A204.1 (cell line): Measurements from ENCODE around the gene DIP2C.
"Not testable (repeated sequence)": the region's sequence is repeated elsewhere in the genome, so short reads cannot be mapped to it uniquely, and the experiment has no call there.

Experiments
- FAIRE-seq: peaks from 2 replicates; lab custom pipeline; 2012; peaks lifted over from hg19 to GRCh38; lab: Jason Lieb, UNC

Gene DIP2C

DNA sequence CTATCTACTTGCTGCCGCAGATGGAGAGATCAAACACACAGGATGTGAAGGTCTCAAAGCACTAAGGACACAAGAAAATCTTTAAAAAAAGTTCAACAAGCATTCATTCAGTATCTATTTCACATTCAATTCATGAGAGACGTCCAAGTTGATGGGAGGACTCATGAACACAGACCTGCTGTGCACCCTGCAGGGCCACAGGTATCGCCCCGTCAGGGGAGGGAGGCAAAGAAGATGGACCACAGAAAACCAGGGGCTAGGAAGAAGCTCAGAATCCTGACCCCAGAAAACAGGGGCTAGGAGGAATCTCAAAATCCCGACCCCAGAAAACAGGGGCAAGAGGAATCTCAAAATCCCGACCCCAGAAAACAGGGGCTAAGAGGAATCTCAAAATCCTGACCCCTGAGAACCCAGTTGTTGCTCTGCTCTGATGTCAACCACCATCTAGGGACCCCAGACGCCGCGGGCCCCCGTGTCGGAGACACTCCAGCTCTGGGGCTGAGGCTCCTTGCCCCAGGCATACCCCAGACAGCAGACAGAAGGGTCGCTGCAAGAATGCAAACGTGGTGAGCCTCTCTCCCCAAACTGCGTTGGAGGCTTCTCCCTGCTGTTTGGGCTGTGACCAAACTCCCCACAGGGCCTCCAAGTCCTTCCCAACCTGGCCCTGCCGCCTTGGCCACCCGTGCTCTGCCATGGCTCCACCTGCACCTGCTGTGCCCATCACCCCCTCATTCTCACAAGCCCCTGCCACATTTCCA lies 197.6 kb downstream of the DIP2C start:
- FAIRE-seq, result no peak

DNA sequence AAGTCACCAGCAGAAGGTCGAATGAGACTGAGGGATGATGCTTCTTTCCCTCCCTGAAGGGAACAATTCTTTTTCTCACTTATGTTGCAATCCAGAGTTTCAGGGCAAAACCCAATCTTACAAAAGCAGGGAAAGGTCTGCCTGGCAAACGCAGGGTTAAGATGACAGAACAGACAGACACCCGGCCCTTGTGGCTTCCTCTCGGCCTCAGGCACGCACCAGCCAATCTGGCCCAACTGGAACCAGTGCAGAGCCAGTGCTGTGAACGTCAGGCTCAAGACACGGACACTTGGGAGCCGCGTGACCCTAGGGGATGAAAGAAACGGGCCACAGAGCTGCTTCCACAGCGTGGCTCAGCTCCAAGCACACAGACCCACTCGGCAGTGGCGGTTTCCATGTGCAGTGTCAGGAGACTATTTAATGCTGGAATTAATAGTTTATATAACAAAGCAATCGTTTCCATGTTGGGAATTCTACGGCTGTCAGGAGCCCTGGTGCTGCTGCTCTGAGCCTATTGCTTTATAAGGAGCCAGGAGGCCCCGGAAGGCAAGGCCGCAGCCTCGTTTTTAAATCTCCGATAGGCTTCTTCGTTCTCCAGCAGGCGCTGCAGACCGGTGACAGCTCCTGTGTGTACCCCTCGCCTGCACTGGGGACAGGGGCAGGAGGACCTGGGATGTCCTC lies 198.4 kb downstream of the DIP2C start:
- no peak for FAIRE-seq

DNA sequence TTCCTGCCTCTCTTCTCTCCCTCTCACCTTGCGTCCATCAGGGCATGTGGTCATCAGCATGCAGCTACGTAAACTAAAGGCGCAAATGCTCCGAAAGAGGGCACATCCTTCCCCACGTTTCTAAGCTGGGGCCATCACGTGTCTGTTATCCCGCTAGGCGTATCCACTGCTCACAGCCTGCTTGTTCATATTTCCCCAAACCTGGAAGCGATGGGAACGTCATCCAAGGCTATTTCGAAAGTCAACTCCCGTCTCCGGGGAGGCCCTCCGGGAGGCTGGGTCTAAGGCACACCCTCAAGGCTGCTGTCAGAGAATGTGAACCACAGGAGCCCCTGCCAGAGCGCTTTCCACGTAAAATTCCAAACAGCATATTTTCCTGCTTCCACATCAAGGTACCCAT lies 199.2 kb downstream of the DIP2C start:
- no peak for FAIRE-seq

DNA sequence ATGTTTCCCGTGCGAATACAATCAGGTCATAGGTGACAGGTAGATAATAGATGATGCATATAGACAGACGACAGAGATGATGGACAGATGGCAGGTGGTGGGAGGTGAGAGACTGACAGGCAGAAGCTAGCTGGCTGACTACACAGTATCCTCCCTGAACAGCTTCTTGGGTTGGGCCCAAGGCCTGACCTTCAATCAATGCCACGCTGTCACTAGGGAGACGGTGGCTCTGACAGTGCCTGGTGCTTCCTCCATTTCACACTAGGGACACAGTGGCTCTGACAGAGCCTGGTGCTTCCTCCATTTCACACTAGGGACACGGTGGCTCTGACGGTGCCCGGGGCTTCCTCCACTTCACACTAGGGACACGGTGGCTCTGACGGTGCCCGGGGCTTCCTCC lies 200.1 kb downstream of the DIP2C start:
- FAIRE-seq, result no peak

DNA sequence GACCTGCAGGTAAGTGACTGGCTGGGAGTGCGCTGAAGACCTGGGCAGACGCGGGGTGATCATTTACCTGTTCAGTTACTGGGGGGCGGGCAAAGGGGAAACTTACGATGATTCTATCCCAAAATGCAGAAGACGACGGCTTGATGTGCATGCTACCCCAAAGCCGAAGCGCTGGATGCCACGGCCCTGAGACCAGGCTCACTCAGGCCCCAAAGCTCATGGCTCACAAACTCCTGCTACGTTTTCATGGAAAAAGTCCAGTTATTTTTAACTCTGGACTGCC lies 200.6 kb downstream of the DIP2C start:
- no peak for FAIRE-seq

DNA sequence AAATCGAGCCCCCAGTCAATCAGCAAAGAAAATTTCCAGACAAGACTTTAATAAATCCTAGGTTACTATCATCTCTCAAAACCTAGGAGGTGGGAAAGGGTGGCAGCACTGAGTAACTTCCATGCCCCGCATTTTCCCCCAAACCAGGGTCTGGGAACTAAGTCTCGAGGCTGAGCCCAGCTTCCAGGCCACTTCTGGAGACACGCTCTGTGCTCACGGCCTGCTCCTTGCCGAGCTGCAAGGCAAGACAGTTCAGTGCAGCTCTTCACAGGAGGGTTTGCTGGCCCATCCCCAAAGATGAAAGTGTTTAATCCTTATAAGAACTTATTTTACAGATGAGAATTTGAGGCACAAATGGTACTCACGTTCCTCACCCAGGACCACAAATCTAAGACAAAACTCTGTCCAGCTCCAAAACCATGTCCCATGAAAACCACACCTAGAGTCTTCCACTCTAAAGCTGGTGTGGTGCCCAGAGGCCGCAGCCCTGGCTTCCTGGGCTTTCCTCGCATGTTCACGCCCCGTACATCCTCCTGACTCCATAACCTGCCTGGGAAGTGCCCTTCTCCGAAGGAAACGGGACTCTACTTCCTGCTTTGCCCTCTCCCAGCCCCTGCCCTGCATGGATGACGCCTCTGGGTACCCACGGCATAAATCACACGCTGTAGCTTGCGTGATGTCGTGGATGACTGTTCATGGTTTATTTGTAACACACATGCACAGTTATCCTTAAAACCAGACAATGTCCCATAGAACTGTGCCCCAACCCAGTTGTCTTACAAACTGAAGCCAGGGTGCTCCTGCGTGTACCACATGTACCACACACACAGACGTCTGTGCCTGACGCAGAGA lies 201.2 kb downstream of the DIP2C start:
- FAIRE-seq, result no peak

DNA sequence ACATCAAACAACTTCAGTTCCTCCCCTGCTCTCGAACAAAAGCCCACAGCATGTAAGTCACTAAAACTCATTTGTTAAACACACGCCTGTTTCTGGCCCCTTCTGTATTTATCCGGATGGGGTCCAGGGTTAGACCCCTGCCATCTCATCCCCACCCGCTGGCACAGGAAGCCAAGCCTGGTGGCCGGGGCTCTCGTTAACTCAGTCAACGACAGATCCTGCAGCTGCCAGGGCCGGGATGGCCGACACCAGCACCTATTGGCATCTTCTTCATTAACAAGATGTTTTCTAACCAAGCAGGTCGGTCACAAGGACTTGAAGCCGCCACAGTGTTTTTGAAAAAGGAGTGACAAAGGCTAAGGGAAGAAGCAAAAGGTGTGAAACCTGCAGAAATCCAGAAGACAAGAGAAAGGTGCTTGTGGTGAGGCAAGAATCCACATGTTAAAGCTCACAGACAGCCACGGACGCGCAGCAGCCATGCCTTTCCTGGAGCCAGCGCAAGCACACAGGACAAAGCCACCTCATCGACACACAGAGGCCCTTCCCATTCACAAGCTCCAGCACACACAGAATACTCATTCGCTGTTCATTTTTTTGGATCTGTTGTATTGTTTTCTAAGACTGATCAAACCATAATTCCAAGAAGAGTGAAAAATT lies 202.7 kb downstream of the DIP2C start:
- FAIRE-seq, result no peak

DNA sequence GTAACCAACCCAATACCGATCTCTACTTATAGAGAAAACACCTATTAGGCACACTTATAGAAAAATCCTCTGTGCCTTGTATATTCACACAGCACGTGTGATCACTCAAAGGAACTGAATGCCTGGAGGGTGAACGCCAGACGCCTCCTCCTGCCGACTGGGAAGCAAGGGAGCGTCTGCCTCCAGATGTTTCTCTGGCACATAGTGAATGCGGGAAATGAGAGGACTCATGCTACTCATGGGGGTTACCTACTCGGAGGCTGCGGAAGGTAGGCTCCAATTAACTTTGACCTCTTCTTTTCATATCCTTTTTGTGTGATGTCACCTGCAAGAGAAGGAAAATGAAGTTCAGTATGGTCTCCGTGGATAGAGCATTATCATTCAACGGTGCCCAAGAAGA lies 203.3 kb downstream of the DIP2C start:
- FAIRE-seq, result no peak

DNA sequence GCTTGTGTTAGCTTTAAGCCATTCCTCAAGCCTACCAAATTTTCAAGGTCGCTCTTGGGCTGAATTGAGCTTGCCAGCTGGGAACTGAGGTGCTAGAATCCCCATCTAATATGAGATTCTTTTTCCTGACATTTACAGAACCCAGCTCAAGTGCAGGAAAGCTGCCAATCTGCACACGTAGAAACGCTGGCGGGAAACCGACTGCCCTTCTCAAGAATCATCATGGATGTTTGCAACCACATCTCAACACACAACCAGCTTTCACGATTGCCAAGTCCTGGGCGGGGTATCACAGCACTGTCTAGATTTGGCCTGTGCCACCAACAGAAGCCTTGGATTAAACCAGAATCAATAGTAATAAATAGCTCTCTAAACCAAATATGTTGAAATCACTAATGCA lies 203.7 kb downstream of the DIP2C start:
- no peak for FAIRE-seq

DNA sequence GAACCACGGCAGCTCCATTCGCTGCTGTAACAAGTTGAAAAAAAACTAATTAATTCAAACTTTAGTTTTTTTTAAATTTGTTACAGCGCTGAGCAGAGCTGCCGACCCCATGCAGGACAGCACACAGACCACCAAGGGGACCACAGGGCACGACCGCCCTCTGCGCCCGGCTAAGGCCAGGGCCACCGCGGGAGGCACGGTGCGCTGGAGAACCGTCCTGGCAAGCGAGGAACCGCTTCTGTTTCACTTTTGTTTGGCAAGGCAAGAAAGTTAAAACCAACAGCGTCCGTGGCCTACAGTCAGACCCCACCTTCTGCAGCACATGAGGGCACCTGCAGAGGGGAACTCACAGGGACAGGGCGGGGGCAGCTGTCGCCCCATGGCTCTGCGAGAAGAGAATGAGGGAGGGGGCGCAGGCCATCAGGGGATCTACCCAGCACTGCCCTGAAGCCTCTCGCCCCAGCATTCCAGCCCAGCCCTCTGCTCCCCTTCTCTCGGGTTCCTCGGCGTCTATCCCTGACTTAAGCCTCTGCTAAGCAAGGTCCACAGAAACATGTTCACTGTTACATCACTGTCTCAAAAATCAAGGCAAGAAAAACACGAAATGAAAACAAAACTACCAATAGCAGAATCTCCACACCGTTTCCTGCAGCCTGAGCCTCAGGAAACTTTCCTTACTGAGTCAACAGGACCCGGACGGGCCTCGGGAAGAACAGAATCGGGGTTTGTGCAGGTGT lies 204.4 kb downstream of the DIP2C start:
- FAIRE-seq, result no peak

DNA sequence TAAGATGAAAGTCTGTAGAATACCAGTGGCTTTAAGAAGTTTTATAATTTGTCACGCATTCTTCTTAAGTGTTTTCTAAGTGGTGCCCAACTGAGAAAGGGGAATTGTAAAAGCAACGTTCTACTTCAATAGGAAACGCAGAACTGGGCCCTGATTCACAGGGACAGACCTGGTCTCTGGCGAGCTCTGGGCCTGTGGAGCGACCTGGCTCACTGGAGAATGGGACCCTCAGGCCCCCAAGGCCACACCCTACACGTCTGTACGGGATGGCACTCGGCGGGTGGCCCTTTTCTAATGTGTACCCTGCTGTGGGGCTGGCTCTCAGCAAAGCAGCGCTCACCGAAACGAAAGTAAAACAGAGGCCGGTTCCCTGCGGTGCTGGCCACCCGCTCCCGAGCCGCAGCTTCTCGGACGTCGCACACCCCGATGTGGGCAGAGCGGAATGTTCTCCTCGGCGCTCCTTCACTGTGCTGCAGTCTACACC lies 205.0 kb downstream of the DIP2C start:
- no peak for FAIRE-seq

DNA sequence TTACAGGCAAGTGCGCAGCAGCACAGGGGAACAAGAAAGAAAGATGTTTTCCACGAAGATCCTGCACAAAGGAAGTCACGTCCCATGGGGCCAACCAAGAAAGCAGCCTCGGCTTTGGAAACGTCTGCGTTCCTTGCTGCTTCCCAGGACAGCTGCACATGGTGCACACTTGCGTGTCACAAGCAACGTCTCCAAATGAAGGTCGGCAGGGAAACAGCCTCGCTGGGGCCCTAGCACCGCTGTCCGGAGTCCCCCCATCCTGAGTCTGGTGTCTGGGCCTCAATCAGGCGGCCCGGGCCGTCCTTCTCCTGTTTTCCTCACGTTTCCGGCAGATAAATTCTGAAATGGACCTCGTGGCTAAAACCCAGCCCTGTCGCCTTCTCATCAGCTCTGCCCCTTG lies 206.2 kb downstream of the DIP2C start:
- FAIRE-seq, result no peak

DNA sequence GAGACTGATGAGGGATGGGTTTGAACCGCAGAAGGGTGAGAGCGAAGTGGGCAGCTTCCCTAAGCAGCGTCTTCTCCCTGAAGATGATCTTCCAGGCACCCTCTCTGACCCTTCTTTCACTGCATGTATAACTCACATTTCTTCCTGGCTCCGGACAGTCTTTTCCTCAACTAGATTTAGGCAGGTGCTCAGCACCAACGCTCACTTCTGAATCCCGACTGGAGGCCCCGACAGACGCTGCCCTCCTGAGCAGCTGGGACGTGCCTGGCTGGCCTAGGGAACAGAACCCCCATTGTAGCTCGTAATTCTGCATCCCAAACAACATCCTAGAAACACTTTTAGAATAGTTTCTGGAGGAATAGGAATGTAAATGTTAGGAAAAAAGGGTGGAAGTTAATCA lies 206.6 kb downstream of the DIP2C start:
- no peak for FAIRE-seq

DNA sequence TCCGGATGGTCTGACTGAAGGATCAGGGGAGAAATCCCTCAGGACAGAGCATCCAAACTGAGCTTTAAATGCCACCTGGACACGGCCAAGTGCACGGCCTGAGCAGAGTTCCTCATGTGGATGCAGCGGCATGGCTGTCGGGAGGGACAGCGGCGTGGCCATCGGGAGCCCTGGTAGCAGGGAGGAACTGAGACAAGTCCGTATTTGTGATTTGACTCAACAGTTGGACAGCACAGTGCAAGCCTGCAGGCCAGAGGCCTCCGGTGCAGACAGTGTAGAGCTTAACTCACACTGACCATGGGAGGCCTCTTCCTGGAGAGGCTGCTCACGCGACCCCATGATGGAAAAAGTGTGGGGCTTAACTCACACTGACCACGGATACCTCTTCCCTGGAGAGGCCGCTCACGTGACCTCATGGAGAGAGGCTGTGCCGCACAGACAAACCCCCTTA lies 207.4 kb downstream of the DIP2C start:
- no peak for FAIRE-seq

DNA sequence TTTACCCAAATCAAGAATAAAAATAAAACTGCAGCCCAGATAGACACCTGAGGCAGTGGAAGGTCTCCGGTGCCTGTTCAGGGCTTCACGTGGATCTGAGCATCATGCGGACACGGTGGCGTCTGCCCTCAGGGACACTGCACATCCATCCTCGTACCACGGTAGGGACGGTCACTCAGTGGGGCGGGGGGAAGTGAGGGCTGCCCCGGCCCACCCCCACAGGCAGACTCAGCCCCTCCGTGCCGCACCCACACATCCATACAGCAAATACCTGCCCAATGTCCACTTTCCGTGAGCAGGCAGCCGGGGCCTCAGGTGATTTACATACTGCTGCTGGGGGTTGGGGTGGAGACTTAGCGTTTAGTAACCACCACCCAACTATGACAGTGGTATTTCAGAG lies 207.8 kb downstream of the DIP2C start:
- FAIRE-seq, result no peak

DNA sequence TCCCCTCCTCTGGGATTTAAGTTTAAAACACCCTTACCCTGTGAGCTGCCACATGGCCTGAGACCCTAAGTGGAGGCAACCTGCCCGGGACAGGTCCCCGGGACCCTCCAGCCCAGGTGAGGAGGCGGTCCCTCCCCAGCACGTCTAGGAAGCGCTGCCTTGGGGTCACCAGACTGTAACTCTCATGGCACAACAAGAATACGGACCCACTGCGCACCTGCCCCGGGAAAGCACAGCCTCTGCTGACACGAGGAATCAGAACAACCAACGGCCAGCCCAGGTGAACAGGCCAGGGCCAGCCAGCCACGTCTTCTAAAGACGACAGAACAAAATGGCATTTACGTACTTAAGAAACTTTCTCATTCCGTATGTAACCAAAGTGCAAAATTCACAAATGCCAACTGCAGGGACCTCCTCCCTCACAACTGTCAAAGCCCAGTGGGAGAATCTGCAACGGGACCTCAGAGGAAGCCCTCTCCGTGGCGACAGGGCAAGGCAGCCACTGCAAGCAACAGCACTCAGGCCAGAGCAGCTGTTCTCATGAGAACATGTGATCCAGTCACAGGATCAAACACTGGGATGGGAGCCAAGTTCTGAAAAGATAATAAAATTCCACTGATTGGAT lies 208.4 kb downstream of the DIP2C start:
- no peak for FAIRE-seq

DNA sequence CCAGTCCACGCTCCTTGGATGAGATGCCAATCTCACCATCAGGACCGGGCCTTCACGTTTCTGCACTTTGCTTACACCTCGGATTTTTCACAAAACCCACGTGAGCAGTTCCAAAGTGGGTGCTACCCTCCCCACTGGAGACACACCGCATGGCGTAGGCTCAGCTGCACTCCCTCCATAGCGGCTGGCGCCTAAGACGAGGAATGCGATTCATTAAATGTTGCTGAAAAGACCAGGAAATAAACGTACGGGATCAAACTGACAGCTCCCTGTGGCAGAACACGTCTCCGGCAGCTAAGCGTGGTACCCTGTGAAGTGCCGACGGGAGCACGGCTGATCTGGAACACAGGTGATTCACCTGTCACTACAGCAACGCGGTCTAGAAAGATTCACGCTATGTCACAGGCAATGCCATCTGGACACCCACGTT lies 209.0 kb downstream of the DIP2C start:
- FAIRE-seq, result no peak

DNA sequence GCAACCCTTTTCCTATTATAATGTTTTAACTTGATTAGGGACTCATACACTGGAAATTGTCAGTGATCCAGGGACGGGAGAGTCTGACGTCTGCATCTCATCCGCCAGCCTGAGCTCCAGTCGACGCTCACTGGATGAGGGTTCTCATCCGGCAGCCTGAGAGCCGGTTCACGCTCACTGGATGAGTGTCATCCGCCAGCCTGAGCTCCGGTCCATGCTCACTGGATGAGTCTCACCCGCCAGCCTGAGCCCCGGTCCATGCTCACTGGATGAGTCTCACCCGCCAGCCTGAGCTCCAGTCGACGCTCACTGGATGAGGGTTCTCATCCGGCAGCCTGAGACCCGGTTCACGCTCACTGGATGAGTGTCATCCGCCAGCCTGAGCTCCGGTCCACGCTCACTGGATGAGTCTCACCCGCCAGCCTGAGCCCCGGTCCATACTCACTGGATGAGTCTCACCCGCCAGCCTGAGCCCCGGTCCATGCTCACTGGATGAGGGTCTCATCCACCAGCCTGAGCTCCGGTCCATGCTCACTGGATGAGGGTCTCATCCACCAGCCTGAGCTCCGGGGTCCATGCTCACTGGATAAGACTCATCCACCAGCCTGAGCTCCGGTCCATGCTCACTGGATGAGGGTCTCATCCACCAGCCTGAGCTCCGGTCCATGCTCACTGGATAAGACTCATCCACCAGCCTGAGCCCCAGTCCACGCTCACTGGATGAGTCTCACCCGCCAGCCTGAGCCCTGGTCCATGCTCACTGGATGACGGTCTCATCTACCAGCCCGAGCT lies 209.6 kb downstream of the DIP2C start:
- not testable (repeated sequence) for FAIRE-seq

DNA sequence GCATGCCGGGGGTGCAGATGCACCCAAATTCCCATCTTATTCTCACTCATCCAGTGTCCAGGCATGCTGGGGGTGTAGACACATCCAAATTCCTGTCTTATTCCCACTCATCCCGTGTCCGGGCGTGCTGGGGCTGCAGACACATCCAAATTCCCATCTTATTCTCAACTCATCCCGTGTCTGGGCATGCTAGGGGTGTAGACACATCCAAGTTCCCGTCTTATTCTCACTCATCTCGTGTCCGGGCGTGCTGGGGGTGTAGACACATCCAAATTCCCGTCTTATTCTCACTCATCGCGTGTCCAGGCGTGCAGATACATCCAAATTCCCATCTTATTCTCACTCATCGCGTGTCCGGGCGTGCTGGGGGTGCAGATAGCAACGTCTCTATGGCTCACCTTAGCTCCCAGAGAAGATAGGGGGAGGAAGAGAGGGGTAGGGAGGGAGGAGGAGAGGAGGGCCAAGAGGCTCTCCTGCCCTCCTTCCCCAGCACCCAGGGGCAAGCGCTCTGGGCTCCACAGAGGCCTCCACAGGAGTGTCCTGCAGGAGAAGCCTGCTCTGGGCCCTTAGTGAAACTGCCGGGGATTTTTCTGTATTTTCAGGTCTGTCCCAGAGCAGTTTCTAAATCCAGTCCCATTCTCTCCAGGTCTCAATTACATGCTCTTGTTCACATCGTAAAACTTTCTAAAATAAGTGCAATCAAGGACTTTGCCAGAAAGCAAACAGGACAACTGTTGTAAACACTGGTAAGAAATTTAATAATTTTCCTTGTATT lies 210.8 kb downstream of the DIP2C start:
- no peak for FAIRE-seq

DNA sequence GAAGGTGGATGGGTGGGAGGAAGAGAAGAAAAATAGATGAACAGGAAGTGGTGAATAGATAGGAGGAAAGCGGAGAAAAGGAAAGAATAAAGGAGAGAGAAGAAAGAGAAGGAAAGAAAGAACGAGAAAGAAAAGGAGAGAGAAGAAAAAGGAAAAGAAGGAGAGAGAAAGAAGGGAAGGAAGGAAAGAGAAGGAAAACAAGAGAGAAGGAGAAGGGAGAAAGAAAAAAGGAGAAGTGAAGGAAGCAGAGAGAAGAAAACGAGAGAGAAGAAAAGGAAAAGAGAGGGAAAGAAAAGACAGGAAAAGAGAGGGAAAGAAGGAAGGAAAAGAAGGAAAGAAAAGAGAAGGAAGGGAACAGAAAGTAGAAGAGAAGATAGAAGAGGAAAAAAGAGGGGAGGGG lies 211.8 kb downstream of the DIP2C start:
- FAIRE-seq, result no peak
